Liver (tissue), 9 donors: Measurements from ENCODE around the gene SESN3. TPM values are rescaled to one million over a fixed set of nuclear protein-coding genes. Genes with fewer than 3 reads are reported as not detected.

Source experiments
- DNase-seq: peaks from one replicate; pipeline ENCODE4 v3.0.0-alpha.2; 2017; ENCODE audit warnings: low spot score
- H3K27ac ChIP-seq, 2 donors: one replicate each; pipeline ENCODE4 v1.7.0; 2013; ENCODE audit warnings: inconsistent platforms in 2 of 2, low read length in 2 of 2, control low read depth in 1 of 2, low read depth in 1 of 2, mild to moderate bottlenecking in 1 of 2
- H3K27me3 ChIP-seq, 4 donors: one replicate each; pipeline versions ENCODE4 v1.6.1 to v1.7.0; 2013; ENCODE audit warnings: low read length in 3 of 4, inconsistent platforms in 1 of 4, mild to moderate bottlenecking in 1 of 4, moderate library complexity in 1 of 4; ENCODE audit not compliant: control insufficient read depth in 4 of 4, insufficient read depth in 4 of 4
- H3K36me3 ChIP-seq, 4 donors: one replicate each; pipeline versions ENCODE4 v1.6.1 to v1.7.0; 2013; ENCODE audit warnings: low read length in 3 of 4, mild to moderate bottlenecking in 3 of 4, low read depth in 1 of 4, moderate library complexity in 1 of 4; ENCODE audit not compliant: control insufficient read depth in 4 of 4, insufficient read depth in 3 of 4
- H3K4me1 ChIP-seq, 4 donors: one replicate each; pipeline versions ENCODE4 v1.6.1 to v1.7.0; 2013; ENCODE audit warnings: low read length in 3 of 4, mild to moderate bottlenecking in 3 of 4, moderate library complexity in 1 of 4; ENCODE audit not compliant: control insufficient read depth in 4 of 4, insufficient read depth in 4 of 4
- H3K4me3 ChIP-seq, 3 donors: one replicate each; pipeline versions ENCODE4 v1.6.1 to v1.7.0; 2013; ENCODE audit warnings: low read length in 3 of 3, control low read depth in 1 of 3, low read depth in 1 of 3, mild to moderate bottlenecking in 1 of 3
- H3K9ac ChIP-seq, 2 donors: one replicate each; pipeline ENCODE4 v1.7.0; 2013; ENCODE audit warnings: low read length in 2 of 2, mild to moderate bottlenecking in 2 of 2, moderate library complexity in 2 of 2, control low read depth in 1 of 2, low read depth in 1 of 2
- H3K9me3 ChIP-seq, 4 donors: one replicate each; pipeline versions ENCODE4 v1.6.1 to v1.7.0; 2013; ENCODE audit warnings: low read length in 3 of 4; ENCODE audit not compliant: control insufficient read depth in 4 of 4
- FOXA2 ChIP-seq: IDR thresholded peaks from 2 replicates; pipeline ENCODE4 v1.6.1; 2016; ENCODE audit warnings: antibody characterized with exemption
- GABPA ChIP-seq, 2 donors: IDR thresholded peaks in 1 of 2; conservative IDR thresholded peaks in 1 of 2; 2 replicates each; pipeline ENCODE4 v1.6.1; 2016; ENCODE audit warnings: antibody characterized with exemption in 2 of 2, mild to moderate bottlenecking in 1 of 2, moderate library complexity in 1 of 2
- HNF4A ChIP-seq, 2 donors: conservative IDR thresholded peaks; 2 replicates each; pipeline ENCODE4 v1.6.1; 2016; ENCODE audit warnings: antibody characterized with exemption in 2 of 2, mild to moderate bottlenecking in 2 of 2
- HNF4G ChIP-seq: IDR thresholded peaks from 2 replicates; pipeline ENCODE4 v1.6.1; 2016; ENCODE audit warnings: antibody characterized with exemption
- JUND ChIP-seq, 2 donors: IDR thresholded peaks; 2 replicates each; pipeline ENCODE4 v1.6.1; 2016; ENCODE audit warnings: antibody characterized with exemption in 2 of 2
- NR2F2 ChIP-seq: IDR thresholded peaks from 2 replicates; pipeline ENCODE4 v1.6.1; 2016; ENCODE audit warnings: antibody characterized with exemption
- RAD21 ChIP-seq, 2 donors: IDR thresholded peaks; 2 replicates each; pipeline ENCODE4 v1.6.1; 2016; ENCODE audit warnings: antibody characterized with exemption in 2 of 2, mild to moderate bottlenecking in 2 of 2
- SP1 ChIP-seq: IDR thresholded peaks from 2 replicates; pipeline ENCODE4 v1.6.1; 2018; ENCODE audit warnings: antibody characterized with exemption, mild to moderate bottlenecking
- YY1 ChIP-seq: IDR thresholded peaks from 2 replicates; pipeline ENCODE4 v1.6.1; 2016; ENCODE audit warnings: antibody characterized with exemption, mild to moderate bottlenecking
- WGBS: extraction: QIAGEN DNeasy Blood & Tissue Kit; methylation state at CpG from one replicate; pipeline ENCODE4 v1.1.7; 2013; 5-methylcytosine and 5-hydroxymethylcytosine counted together
- polyA plus RNA-seq, 2 donors: library from polyadenylated mRNA; stranded (reverse) in 1 of 2; unstranded in 1 of 2; fragments of 200-250 nt in 1 of 2; fragments of >200 nt in 1 of 2; fragmentation: Nextera tagmentation in 1 of 2; extraction: Ambion mirVana in 1 of 2; gene quantifications; one replicate each; pipeline versions ENCODE4 v1.2.1 to v1.2.3, GENCODE V29; 2013 to 2015
- total RNA-seq, 2 donors: library from RNA; depleted of rRNA; stranded (reverse); fragments of >200 nt; gene quantifications; one replicate each; pipeline ENCODE4 v1.2.3, GENCODE V29; 2014
- TF ChIP-seq, protein P1 (sequence below): fragments of 150-350 bp; IDR thresholded peaks from 2 replicates; pipeline ENCODE4 v1.5.1; 2017; ENCODE audit warnings: improper control_type of control experiment, low read depth, low read length; ENCODE audit not compliant: missing input control
- TF ChIP-seq, protein P2 (sequence below): IDR thresholded peaks from 2 replicates; pipeline ENCODE4 v1.6.1; 2016; ENCODE audit warnings: antibody characterized with exemption
- TF ChIP-seq, protein P3 (sequence below): IDR thresholded peaks from 2 replicates; pipeline ENCODE4 v1.6.1; 2016; ENCODE audit warnings: antibody characterized with exemption, mild to moderate bottlenecking
- donor health status: healthy.
- donor health status: healthy.
- donor health status: healthy.
- donor health status: healthy.
- donor health status: healthy.

Gene SESN3
- total and polyA plus RNA-seq, 4 donors = 0.85 to 46.6 (median 2.6) TPM

DNA sequence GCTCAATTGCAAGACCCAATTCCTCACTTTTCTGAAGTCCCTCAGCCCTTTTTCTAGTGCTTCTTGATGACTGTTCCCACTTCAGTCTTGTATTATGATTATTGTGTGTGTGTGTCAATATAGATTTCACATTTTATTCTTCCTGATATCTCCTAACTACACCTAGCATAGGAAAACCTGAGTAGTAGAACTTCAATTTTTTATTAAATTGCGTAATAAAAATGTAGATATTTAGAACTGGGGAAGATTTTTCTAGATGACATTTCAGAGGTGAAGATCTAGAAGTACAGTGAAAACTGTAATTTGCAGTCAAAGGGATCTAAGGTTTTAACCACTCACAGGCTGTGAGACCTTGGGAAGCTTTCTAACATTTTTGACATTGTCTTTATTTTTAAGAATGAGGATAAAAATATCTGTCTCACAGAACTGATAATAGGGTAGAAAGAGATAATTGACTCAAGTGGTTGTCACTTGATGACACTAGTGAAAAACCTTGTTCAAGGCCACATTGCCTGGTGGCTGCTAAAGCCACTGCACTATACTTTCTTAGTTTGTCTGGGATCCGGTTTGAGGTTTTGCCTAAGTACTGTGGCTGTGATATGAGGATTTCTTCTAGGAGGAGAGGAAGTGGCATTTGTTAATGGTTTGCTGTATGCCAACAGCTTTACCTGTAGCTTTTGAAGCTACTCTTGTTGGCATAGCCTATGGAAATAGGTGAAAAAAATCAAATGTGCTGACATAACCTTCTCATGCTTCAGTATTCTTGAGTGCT is 32.2 kb upstream of the SESN3 start:
- no peak for TF ChIP-seq HNF4G
- TF ChIP-seq, protein P1, sequence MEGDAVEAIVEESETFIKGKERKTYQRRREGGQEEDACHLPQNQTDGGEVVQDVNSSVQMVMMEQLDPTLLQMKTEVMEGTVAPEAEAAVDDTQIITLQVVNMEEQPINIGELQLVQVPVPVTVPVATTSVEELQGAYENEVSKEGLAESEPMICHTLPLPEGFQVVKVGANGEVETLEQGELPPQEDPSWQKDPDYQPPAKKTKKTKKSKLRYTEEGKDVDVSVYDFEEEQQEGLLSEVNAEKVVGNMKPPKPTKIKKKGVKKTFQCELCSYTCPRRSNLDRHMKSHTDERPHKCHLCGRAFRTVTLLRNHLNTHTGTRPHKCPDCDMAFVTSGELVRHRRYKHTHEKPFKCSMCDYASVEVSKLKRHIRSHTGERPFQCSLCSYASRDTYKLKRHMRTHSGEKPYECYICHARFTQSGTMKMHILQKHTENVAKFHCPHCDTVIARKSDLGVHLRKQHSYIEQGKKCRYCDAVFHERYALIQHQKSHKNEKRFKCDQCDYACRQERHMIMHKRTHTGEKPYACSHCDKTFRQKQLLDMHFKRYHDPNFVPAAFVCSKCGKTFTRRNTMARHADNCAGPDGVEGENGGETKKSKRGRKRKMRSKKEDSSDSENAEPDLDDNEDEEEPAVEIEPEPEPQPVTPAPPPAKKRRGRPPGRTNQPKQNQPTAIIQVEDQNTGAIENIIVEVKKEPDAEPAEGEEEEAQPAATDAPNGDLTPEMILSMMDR = no peak
- no peak for TF ChIP-seq RAD21 (IDR thresholded peaks at IDR 0.05)
- no peak for TF ChIP-seq FOXA2
- TF ChIP-seq, protein P2, sequence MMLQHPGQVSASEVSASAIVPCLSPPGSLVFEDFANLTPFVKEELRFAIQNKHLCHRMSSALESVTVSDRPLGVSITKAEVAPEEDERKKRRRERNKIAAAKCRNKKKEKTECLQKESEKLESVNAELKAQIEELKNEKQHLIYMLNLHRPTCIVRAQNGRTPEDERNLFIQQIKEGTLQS = no peak
- 91% methylated on average over 2 of the region's 2 CpGs for WGBS
- no peak overlapping the region for H3K9ac ChIP-seq
- no peak overlapping the region for H3K27ac ChIP-seq
- peaks cover 0 to 7% (median 4%) of the 10 kb centered on the region in 4 donors for H3K4me1 ChIP-seq
- H3K27me3 ChIP-seq = no peaks in the 10 kb centered on the region
- H3K4me3 ChIP-seq = no peak overlapping the region
- H3K36me3 ChIP-seq = no peaks in the 10 kb centered on the region
- H3K9me3 ChIP-seq = no peaks in the 10 kb centered on the region
- DNase-seq = no peak

DNA sequence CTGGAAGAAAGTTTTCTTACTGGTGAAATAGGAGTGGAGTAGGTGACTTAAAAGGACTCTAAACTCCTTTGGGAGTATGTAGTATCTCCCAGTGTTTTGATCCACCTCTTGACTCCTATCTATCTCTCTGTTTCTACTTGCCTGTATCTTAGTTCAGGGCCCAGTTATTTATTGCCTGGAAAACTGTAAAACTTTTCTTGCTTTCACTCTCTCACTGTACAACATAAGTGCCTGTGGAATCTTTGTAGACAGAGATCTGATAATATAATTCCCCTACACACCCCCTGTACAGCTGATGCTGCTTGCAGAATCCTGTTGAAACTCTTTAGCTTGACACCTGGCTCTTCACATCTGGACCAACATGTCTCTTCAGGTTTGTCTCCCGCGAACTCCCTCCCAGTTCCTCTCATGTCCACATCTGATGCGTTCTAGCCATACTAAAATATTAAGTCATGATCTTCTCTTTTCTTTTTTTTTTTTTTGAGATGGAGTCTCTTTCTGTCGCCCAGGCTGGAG is 26.5 kb upstream of the SESN3 start:
- peaks cover 0 to 2% (median 0%) of the 10 kb centered on the region in 4 donors for H3K9me3 ChIP-seq
- no peak overlapping the region for H3K27ac ChIP-seq
- no peak overlapping the region for H3K4me3 ChIP-seq
- TF ChIP-seq FOXA2 (no peak), JUND (IDR thresholded peaks at IDR 0.05) (no peak)
- TF ChIP-seq, protein P1 = no peak
- DNase-seq = no peak
- no peaks in the 10 kb centered on the region for H3K27me3 ChIP-seq
- no peaks in the 10 kb centered on the region for H3K36me3 ChIP-seq
- no peak overlapping the region for H3K9ac ChIP-seq
- WGBS = 97% methylated on average over 4 of the region's 4 CpGs
- peaks cover 0 to 2% (median 0%) of the 10 kb centered on the region in 4 donors for H3K4me1 ChIP-seq

DNA sequence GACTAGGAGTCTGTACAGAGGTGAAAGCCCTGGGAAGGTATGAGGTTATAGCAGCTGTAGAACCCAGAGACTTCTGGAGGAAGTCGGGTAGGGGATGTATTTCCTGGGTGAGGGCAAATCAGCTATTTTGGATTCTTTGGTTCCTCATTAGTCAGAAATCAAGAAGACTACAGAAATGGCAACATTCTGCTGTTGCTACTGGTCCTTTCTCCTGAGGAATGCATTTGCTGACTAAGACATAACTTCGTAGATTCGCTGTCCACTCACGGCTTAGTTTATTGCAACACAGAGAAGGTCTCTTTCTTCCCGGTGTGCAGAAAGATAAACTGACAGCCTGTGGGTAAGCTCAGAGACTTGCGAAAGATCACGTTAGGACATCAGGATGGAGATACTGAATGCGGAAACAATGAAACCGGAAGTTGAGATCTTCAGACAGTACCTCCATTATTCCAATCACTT is 25.3 kb upstream of the SESN3 start:
- Histone ChIP-seq H3K27me3 (no peaks in the 10 kb centered on the region), H3K4me1 (peaks cover 0 to 2% (median 0%) of the 10 kb centered on the region in 4 donors), H3K9me3 (peaks cover 0 to 2% (median 0%) of the 10 kb centered on the region in 4 donors), H3K4me3 (no peak overlapping the region), H3K36me3 (no peaks in the 10 kb centered on the region), H3K27ac (peak overlapping the region in 1 of 2 donors; percentile 22), H3K9ac (no peak overlapping the region)
- DNase-seq = no peak
- WGBS = 62% methylated on average over 9 of the region's 9 CpGs
- TF ChIP-seq, protein P2 = no peak
- TF ChIP-seq, protein P1 = no peak
- TF ChIP-seq, protein P3, sequence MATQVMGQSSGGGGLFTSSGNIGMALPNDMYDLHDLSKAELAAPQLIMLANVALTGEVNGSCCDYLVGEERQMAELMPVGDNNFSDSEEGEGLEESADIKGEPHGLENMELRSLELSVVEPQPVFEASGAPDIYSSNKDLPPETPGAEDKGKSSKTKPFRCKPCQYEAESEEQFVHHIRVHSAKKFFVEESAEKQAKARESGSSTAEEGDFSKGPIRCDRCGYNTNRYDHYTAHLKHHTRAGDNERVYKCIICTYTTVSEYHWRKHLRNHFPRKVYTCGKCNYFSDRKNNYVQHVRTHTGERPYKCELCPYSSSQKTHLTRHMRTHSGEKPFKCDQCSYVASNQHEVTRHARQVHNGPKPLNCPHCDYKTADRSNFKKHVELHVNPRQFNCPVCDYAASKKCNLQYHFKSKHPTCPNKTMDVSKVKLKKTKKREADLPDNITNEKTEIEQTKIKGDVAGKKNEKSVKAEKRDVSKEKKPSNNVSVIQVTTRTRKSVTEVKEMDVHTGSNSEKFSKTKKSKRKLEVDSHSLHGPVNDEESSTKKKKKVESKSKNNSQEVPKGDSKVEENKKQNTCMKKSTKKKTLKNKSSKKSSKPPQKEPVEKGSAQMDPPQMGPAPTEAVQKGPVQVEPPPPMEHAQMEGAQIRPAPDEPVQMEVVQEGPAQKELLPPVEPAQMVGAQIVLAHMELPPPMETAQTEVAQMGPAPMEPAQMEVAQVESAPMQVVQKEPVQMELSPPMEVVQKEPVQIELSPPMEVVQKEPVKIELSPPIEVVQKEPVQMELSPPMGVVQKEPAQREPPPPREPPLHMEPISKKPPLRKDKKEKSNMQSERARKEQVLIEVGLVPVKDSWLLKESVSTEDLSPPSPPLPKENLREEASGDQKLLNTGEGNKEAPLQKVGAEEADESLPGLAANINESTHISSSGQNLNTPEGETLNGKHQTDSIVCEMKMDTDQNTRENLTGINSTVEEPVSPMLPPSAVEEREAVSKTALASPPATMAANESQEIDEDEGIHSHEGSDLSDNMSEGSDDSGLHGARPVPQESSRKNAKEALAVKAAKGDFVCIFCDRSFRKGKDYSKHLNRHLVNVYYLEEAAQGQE = no peak
- TF ChIP-seq SP1 (no peak), YY1 (no peak), GABPA (IDR thresholded peaks at IDR 0.05 in 1 of 2, conservative IDR thresholded peaks at IDR 0.05 in 1 of 2) (no peak), HNF4G (no peak), RAD21 (IDR thresholded peaks at IDR 0.05) (no peak), HNF4A (conservative IDR thresholded peaks at IDR 0.05) (no peak), NR2F2 (no peak)
